BLaER1 treated with 17β-estradiol and CSF1 and Interleukin-3, amounts not matched to agents 10 nM and 100 nM (cell line): ENCODE measurements around the gene DYNC1LI1.

Experiments
- H3K27ac ChIP-seq, 11 experiments: shearing (Covaris generic); formaldehyde crosslinking; 2 replicates each; pipeline ENCODE4 v1.8.1; 2022
- H3K27me3 ChIP-seq, 11 experiments: shearing (Covaris generic); formaldehyde crosslinking; 2 replicates each; pipeline ENCODE4 v1.8.1; 2022
- H3K36me3 ChIP-seq, 11 experiments: shearing (Covaris generic); formaldehyde crosslinking; 2 replicates each; pipeline ENCODE4 v1.8.1; 2022
- H3K4me1 ChIP-seq, 10 experiments: shearing (Covaris generic); formaldehyde crosslinking; 2 replicates each; pipeline ENCODE4 v1.8.1; 2022
- H3K4me2 ChIP-seq, 11 experiments: shearing (Covaris generic); formaldehyde crosslinking; 2 replicates each; pipeline ENCODE4 v1.8.1; 2022
- H3K4me3 ChIP-seq, 10 experiments: shearing (Covaris generic); formaldehyde crosslinking; 2 replicates each; pipeline ENCODE4 v1.8.1; 2022
- H3K9ac ChIP-seq, 11 experiments: shearing (Covaris generic); formaldehyde crosslinking; 2 replicates each; pipeline ENCODE4 v1.8.1; 2022
- H3K9me3 ChIP-seq, 11 experiments: shearing (Covaris generic); formaldehyde crosslinking; replicated peaks in 1 of 11; 2 replicates each; pipeline ENCODE4 v1.8.1; 2022
- H4K20me1 ChIP-seq, 11 experiments: shearing (Covaris generic); formaldehyde crosslinking; 2 replicates each; pipeline ENCODE4 v1.8.1; 2022
- Cebpa-rat ChIP-seq, 11 experiments: shearing (Covaris generic); IDR thresholded peaks; 2 replicates each; pipeline ENCODE4 v1.8.1; 2022

Gene DYNC1LI1

DNA sequence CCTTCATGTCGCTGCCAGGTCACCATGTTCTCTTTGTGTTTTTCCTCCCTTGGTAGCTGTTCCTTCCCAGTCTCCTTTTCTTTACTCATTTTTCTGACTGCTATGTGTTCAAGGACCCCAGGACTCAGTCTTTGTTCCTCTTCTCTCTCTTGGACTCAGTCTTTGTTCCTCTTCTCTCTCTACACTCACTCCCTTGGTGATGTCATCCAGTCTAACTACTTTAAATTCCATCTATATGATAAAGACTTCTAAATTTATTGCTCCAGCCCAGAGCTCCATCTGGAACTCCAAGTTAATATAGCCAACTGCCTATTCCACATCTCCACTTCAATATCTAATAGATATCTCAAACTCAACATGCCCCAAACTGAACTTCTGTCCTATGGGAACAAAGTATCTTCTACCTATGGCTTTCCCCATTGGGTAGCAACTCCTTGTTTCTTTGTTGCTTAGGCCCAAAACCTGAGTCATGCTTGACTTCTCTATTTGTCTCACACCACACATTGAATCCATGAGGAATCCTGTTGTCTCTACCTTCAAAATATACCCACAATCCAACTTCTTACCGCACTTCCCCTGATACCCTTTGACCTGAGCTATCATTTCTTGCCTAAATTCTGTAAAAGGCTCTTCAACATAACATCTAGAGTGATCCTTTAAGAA lies 4.9 kb upstream of the DYNC1LI1 start:
- 0 out of 22 replicates have a peak overlapping the region, but pooled peaks of 1 of the 11 experiments have one; percentile 25 for H3K9ac ChIP-seq
- no peaks in the 10 kb centered on the region for H3K36me3 ChIP-seq
- H3K4me2 ChIP-seq: peak overlapping the region in 5 of 11 experiments; percentile 31 to 89 (median 88); a peak in 9 of 22 replicates
- peak overlapping the region in 4 of 11 experiments; percentile 34 to 89 (median 58); a peak in 6 of 22 replicates for H3K27ac ChIP-seq
- H4K20me1 ChIP-seq: no peaks in the 10 kb centered on the region
- no peak overlapping the region for H3K4me3 ChIP-seq
- no peaks in the 10 kb centered on the region for H3K27me3 ChIP-seq
- H3K9me3 ChIP-seq: peaks cover 0 to 15% (median 7%) of the 10 kb centered on the region in 11 experiments; a peak in 10 of 22 replicates
- peaks cover 15 to 81% (median 49%) of the 10 kb centered on the region in 10 experiments for H3K4me1 ChIP-seq
- TF ChIP-seq Cebpa-rat (IDR thresholded peaks at IDR 0.05): no peak

GRCh38 chr3:32571192-32571485 lies 481 bp upstream of the DYNC1LI1 start:
- Histone ChIP-seq H3K27me3 (no peaks in the 10 kb centered on the region), H3K4me3 (peak overlapping the region; percentile 79 to 99 (median 96)), H3K27ac (peak overlapping the region; percentile 68 to 99 (median 97)), H4K20me1 (peaks cover 22 to 43% (median 37%) of the 10 kb centered on the region in 11 experiments; a peak in 20 of 22 replicates), H3K9me3 (0 out of 22 replicates have a peak, but pooled peaks cover 0 to 2% (median 0%) of the 10 kb centered on the region in 11 experiments), H3K36me3 (peaks cover 6 to 23% (median 15%) of the 10 kb centered on the region in 11 experiments), H3K4me2 (peak overlapping the region; percentile 84 to 95 (median 91)), H3K4me1 (peaks cover 22 to 73% (median 47%) of the 10 kb centered on the region in 10 experiments), H3K9ac (peak overlapping the region; percentile 92 to 99 (median 99))
- no peak for TF ChIP-seq Cebpa-rat (IDR thresholded peaks at IDR 0.05)

- no peaks in the 10 kb centered on the region for H3K27me3 ChIP-seq
- H3K27ac ChIP-seq: peak overlapping the region; percentile 92 to 99 (median 97)
- H4K20me1 ChIP-seq: peaks cover 34 to 57% (median 46%) of the 10 kb centered on the region in 11 experiments; a peak in 20 of 22 replicates
- peak overlapping the region; percentile 79 to 99 (median 96) for H3K4me3 ChIP-seq
- TF ChIP-seq Cebpa-rat (IDR thresholded peaks at IDR 0.05): no peak
- H3K9me3 ChIP-seq: 0 out of 22 replicates have a peak, but pooled peaks cover 0 to 4% (median 0%) of the 10 kb centered on the region in 11 experiments
- H3K36me3 ChIP-seq: peaks cover 19 to 36% (median 27%) of the 10 kb centered on the region in 11 experiments
- H3K4me1 ChIP-seq: peaks cover 22 to 61% (median 42%) of the 10 kb centered on the region in 10 experiments
- H3K9ac ChIP-seq: peak overlapping the region; percentile 92 to 99 (median 99)
- H3K4me2 ChIP-seq: peak overlapping the region; percentile 75 to 95 (median 81)
Observed at GRCh38 chr3:32569540-32570420, 878 bp downstream of the DYNC1LI1 start.

GRCh38 chr3:32568953-32569352 lies 1.7 kb downstream of the DYNC1LI1 start:
- Histone ChIP-seq H3K36me3 (peaks cover 23 to 44% (median 33%) of the 10 kb centered on the region in 11 experiments), H3K9me3 (0 out of 22 replicates have a peak, but pooled peaks cover 0 to 4% (median 0%) of the 10 kb centered on the region in 11 experiments), H4K20me1 (peaks cover 35 to 65% (median 54%) of the 10 kb centered on the region in 11 experiments; a peak in 20 of 22 replicates), H3K27me3 (no peaks in the 10 kb centered on the region), H3K4me1 (peaks cover 22 to 60% (median 40%) of the 10 kb centered on the region in 10 experiments), H3K4me3 (peak overlapping the region; percentile 79 to 99 (median 96)), H3K27ac (peak overlapping the region in 3 of 11 experiments; percentile 92 to 98 (median 97); a peak in 3 of 22 replicates), H3K9ac (peak overlapping the region; percentile 92 to 99 (median 99); a peak in 19 of 22 replicates), H3K4me2 (peak overlapping the region; percentile 75 to 95 (median 81))
- TF ChIP-seq Cebpa-rat (IDR thresholded peaks at IDR 0.05): no peak

DNA sequence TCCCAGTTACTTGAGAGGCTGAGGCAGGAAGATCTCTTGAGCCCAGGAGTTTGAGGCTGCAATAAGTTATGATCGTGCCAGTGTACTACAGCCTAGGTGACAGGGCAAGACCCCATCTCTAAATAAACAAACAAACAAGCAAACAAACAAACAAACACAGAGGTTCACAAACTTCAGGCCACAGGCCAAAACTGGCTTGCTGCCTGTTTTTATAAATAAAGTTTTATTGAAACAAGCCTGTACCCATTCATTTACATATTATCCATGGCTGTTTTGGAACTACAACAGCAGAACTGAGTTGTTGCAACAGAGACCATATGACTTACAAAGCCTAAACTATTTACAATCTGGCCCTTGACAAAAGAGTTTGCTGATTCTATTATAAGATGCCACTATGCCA lies 6.5 kb downstream of the DYNC1LI1 start:
- no peak overlapping the region for H3K27ac ChIP-seq
- H3K9ac ChIP-seq: no peak overlapping the region
- peaks cover 43 to 89% (median 75%) of the 10 kb centered on the region in 11 experiments for H3K36me3 ChIP-seq
- H3K4me1 ChIP-seq: peaks cover 13 to 31% (median 24%) of the 10 kb centered on the region in 10 experiments
- H4K20me1 ChIP-seq: peaks cover 52 to 100% (median 94%) of the 10 kb centered on the region in 11 experiments; a peak in 21 of 22 replicates
- peaks cover 0 to 11% (median 0%) of the 10 kb centered on the region in 11 experiments; a peak in 1 of 22 replicates for H3K9me3 ChIP-seq
- no peak for TF ChIP-seq Cebpa-rat (IDR thresholded peaks at IDR 0.05)
- H3K4me3 ChIP-seq: no peak overlapping the region
- no peaks in the 10 kb centered on the region for H3K27me3 ChIP-seq
- peak overlapping the region in 2 of 11 experiments; percentile 7 to 23; a peak in 2 of 22 replicates for H3K4me2 ChIP-seq

- Histone ChIP-seq H4K20me1 (peaks cover 46 to 100% (median 94%) of the 10 kb centered on the region in 11 experiments; a peak in 21 of 22 replicates), H3K9me3 (peaks cover 0 to 11% (median 0%) of the 10 kb centered on the region in 11 experiments; a peak in 1 of 22 replicates), H3K27ac (no peak overlapping the region), H3K36me3 (peaks cover 43 to 93% (median 75%) of the 10 kb centered on the region in 11 experiments), H3K4me2 (peak overlapping the region in 6 of 11 experiments; percentile 5 to 48 (median 18); a peak in 7 of 22 replicates), H3K9ac (no peak overlapping the region), H3K27me3 (no peaks in the 10 kb centered on the region), H3K4me3 (0 out of 20 replicates have a peak overlapping the region, but pooled peaks of 1 of the 10 experiments have one; percentile 14), H3K4me1 (peaks cover 6 to 26% (median 14%) of the 10 kb centered on the region in 10 experiments)
- no peak for TF ChIP-seq Cebpa-rat (IDR thresholded peaks at IDR 0.05)
Observed at GRCh38 chr3:32562640-32563039, 8.0 kb downstream of the DYNC1LI1 start.

GRCh38 chr3:32557640-32558352 lies 12.9 kb downstream of the DYNC1LI1 start:
- peaks cover 25 to 72% (median 52%) of the 10 kb centered on the region in 11 experiments for H3K36me3 ChIP-seq
- H3K4me2 ChIP-seq: peak overlapping the region in 8 of 11 experiments; percentile 7 to 72 (median 51); a peak in 11 of 22 replicates
- TF ChIP-seq Cebpa-rat (IDR thresholded peaks at IDR 0.05): peak in 2 of 11 experiments; percentile 21 to 29; a peak in 1 of 22 replicates
- H3K9ac ChIP-seq: no peak overlapping the region
- no peak overlapping the region for H3K4me3 ChIP-seq
- H3K27ac ChIP-seq: no peak overlapping the region; a peak in 1 of 22 replicates
- no peaks in the 10 kb centered on the region for H3K27me3 ChIP-seq
- peaks cover 21 to 39% (median 27%) of the 10 kb centered on the region in 10 experiments for H3K4me1 ChIP-seq
- H4K20me1 ChIP-seq: peaks cover 49 to 100% (median 95%) of the 10 kb centered on the region in 11 experiments; a peak in 21 of 22 replicates
- no peaks in the 10 kb centered on the region for H3K9me3 ChIP-seq

DNA sequence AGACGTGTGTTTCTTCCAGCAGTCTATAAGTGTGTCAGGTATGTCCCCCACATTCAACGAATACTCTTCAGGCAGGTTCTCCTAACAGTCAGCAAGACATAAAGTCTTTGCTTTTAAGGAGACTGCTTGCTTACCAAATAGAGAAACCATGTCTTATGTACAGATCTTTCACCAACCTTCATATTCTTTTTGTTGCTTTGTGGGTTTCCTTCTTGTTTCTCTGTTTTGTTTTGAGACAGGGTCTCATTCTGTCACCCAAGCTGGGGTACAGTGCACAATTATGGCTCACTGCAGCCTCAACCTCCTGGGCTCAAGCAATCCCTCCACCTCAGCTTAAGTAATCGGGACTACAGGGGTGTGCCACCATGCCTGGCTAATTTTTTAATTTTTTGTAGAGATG lies 14.3 kb downstream of the DYNC1LI1 start:
- Histone ChIP-seq H3K36me3 (peaks cover 19 to 58% (median 38%) of the 10 kb centered on the region in 11 experiments), H3K9me3 (no peaks in the 10 kb centered on the region), H4K20me1 (peaks cover 62 to 100% (median 97%) of the 10 kb centered on the region in 11 experiments), H3K27ac (no peak overlapping the region), H3K27me3 (no peaks in the 10 kb centered on the region), H3K4me3 (no peak overlapping the region), H3K4me2 (peak overlapping the region in 3 of 11 experiments; percentile 2 to 26 (median 3); a peak in 1 of 22 replicates), H3K4me1 (peaks cover 25 to 54% (median 40%) of the 10 kb centered on the region in 10 experiments), H3K9ac (no peak overlapping the region)
- no peak for TF ChIP-seq Cebpa-rat (IDR thresholded peaks at IDR 0.05)
